ENCODE measurements around the gene GPR87.

GPR87 gene

DNA sequence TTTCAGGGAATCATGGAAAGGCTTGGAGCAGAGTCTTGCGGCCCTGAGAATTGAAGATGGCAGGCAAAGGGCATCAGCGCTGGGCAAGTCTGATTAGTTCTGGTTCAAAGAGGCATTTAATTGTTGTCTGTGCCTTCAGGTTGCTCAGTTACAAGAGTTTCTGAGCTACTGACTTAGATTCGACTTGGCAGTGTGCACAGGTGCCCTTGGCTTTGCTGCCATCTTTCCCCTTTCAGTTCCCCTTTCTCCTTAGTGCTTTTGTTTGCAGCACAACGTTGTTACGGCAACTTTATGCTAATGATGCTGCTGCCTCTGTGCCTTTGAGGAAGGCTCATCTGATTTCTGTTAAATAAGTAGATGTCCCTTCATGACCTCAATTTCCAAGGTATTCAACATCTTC is 50.8 kb downstream of the GPR87 start:
- H3K4me3 ChIP-seq (ENCODE audit: low read depth, low read length): no peak overlapping the region
- TF ChIP-seq, protein P1, sequence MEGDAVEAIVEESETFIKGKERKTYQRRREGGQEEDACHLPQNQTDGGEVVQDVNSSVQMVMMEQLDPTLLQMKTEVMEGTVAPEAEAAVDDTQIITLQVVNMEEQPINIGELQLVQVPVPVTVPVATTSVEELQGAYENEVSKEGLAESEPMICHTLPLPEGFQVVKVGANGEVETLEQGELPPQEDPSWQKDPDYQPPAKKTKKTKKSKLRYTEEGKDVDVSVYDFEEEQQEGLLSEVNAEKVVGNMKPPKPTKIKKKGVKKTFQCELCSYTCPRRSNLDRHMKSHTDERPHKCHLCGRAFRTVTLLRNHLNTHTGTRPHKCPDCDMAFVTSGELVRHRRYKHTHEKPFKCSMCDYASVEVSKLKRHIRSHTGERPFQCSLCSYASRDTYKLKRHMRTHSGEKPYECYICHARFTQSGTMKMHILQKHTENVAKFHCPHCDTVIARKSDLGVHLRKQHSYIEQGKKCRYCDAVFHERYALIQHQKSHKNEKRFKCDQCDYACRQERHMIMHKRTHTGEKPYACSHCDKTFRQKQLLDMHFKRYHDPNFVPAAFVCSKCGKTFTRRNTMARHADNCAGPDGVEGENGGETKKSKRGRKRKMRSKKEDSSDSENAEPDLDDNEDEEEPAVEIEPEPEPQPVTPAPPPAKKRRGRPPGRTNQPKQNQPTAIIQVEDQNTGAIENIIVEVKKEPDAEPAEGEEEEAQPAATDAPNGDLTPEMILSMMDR (IDR thresholded peaks at IDR 0.05; ENCODE audit: low read depth, low read length): no peak

DNA sequence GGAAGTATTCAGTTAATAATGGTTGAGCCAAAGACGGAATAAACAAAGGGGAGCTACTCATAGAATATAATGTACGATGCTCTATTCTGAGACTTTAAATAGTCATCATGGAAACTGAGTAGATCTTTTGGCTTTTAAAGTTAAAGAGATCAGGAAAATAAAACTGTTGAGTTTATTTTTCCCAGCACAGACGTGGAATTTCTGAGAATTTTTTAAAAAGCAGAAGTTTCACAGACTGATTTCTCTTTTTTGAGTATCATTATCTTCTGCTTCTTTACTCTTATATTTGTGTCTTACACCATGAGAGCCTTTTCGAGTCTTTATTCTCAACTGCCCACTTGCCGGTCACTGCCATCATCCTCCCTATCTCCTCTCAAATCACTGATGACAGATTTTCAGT is 51.5 kb downstream of the GPR87 start:
- TF ChIP-seq, protein P1 (IDR thresholded peaks at IDR 0.05; ENCODE audit: low read depth, low read length): no peak
- H3K4me3 ChIP-seq (ENCODE audit: low read depth, low read length): no peak overlapping the region

DNA sequence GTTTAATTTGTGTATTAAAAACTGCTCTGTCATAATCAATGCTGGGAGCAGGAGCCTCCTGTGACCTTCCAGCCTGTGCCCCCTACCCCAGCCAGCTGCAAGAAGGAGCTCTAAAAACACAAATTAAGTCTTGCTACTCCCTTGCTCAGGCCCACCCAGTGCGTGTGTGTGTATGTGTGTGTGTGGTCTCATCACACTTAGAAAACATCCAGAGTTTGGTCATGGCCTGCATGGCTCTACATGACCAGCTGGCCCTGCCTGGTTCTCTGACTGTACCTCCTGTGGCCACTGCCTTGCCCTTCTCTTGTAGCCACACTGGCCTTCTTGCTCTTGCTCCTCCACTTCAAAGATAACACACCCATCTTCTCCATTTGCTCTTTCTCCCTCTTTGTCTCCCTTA is 52.0 kb downstream of the GPR87 start:
- H3K4me3 ChIP-seq (ENCODE audit: low read depth, low read length): no peak overlapping the region
- TF ChIP-seq, protein P1 (IDR thresholded peaks at IDR 0.05; ENCODE audit: low read depth, low read length): no peak

DNA sequence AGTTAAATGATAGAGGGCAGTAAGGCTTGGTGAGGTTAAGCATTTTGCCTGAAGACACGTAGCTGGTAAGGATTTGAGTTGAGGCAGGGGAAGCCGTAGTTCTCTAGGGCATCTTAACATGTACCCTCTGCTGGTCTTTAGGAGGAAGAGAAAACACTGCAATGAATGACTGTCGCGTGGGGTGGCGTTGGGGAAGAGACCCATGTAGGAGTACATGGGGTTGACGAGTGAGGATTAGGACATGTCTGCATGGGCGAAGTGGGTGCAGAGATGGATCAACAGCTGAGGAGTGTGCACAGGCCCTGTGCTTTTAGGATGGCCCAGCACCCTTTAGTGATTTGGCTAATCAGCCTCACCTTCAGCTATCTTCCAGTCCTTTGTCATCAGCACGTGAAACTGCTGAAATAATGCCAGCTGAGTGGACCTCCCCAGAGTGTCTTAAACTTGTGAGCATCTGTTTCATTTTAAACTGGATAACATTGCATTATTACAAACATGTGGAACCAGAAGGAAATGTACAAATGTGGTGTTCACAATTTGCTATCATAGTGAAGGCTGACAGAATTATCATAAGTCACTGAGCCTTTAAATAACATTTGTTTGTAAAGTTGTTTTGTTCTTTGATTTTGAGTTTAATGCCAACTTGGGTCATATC is 53.6 kb downstream of the GPR87 start:
- TF ChIP-seq, protein P1 (IDR thresholded peaks at IDR 0.05; ENCODE audit: low read depth, low read length): no peak
- no peak overlapping the region for H3K4me3 ChIP-seq (ENCODE audit: low read depth, low read length)

DNA sequence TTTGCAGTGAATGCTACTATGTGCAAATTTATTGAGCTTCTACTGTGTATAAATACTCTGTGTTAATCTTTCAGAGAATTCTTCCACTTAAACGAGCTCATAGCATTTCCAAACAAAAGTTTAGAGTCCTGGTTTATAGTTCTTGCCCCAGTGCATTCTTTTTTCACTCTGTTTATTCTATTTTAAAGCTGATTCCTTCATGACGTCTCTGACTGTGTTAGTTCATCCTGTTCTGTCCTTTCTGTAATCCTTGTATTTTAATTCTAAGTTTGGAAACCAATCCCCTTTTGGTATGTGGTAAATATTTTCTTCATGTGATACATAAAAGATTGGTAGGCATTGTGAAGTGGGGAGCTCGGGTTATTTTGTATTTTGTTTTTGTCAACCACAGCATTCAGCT is 57.0 kb downstream of the GPR87 start:
- no peak overlapping the region for H3K4me3 ChIP-seq (ENCODE audit: low read depth, low read length)
- TF ChIP-seq, protein P1 (IDR thresholded peaks at IDR 0.05; ENCODE audit: low read depth, low read length): no peak

DNA sequence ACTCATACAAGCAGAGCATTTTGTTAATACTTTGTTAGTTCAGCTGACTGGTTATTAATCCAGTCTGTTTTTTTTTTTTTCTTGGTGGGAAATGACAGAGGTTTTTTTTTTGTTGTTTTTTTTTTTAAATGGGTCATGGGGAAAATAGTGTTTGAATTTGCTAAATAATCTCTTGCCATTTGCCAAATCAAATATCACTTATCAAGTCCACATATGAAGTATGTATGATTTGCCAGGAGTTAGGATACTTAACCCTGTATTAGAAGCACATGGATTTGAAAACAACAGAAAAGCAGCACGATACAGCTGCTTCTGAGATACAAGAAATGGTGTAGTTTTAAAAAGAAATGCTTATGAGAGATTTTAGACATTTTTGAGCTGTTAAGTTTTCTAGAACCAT is 59.9 kb downstream of the GPR87 start:
- H3K4me3 ChIP-seq (ENCODE audit: low read depth, low read length): no peak overlapping the region
- TF ChIP-seq, protein P1 (IDR thresholded peaks at IDR 0.05; ENCODE audit: low read depth, low read length): no peak

DNA sequence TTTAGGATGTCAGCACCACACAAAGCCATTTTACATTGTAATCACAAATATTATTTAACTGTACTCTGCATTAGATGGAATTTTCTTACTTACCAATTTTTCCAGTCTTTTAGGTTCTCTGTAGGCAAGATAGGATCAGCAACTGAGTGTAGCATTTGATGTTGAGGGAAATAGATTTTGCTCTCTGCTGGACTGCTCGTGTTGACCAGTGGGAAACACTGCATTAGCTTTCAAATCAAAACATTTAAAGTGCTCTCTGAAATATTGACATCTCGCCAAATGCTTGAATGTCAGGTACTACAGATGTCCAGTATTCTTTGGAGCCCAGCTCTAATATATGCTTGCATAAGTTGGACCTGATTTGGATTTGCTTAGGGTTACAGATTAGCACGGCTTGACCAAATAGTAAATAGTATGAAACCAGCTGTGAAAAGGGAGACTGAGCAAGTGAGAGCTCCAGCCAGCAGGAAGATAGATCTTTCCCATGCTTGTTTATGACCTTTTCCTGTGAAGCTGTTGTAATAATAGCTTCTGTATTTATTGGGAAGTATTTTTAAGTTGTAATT is 67.8 kb downstream of the GPR87 start:
- TF ChIP-seq, protein P1 (IDR thresholded peaks at IDR 0.05; ENCODE audit: low read depth, low read length): no peak
- no peak overlapping the region for H3K4me3 ChIP-seq (ENCODE audit: low read depth, low read length)

Data from WI38 (cell line).